HepG2 (cell line): Measurements from ENCODE around the gene AARS2. TPM values are rescaled to one million over a fixed set of nuclear protein-coding genes. Genes with fewer than 3 reads are reported as not detected.

Experiments used
- CREB3 ChIP-seq: sonication (generic); formaldehyde crosslinking; IDR thresholded peaks from 2 replicates; pipeline ENCODE4 v1.5.0; 2020; ENCODE audit warnings: missing genetic modification reagents
- DR1 ChIP-seq: sonication (generic); formaldehyde crosslinking; IDR thresholded peaks from 2 replicates; pipeline ENCODE4 v1.8.0; 2021; ENCODE audit warnings: mild to moderate bottlenecking, missing genetic modification reagents, inconsistent platforms
- FOXO1 ChIP-seq: sonication (generic); formaldehyde crosslinking; IDR thresholded peaks from 2 replicates; pipeline ENCODE4 v1.4.0; 2020; ENCODE audit warnings: missing genetic modification reagents
- HNF4G ChIP-seq, 2 experiments: sonication (generic) in 1 of 2; formaldehyde crosslinking in 1 of 2; IDR thresholded peaks; 2 replicates each; pipeline versions ENCODE4 v1.4.0 to v1.6.1; 2011 to 2020; ENCODE audit warnings: borderline replicate concordance in 2 of 2, low read depth in 2 of 2, mild to moderate bottlenecking in 2 of 2, low read length in 1 of 2, missing genetic modification reagents in 1 of 2, moderate library complexity in 1 of 2
- HOXA3 ChIP-seq: sonication (generic); formaldehyde crosslinking; IDR thresholded peaks from 2 replicates; pipeline ENCODE4 v1.5.0; 2020; ENCODE audit warnings: missing genetic modification reagents
- HOXA7 ChIP-seq: sonication (generic); formaldehyde crosslinking; IDR thresholded peaks from 2 replicates; pipeline ENCODE4 v1.8.1; 2022; ENCODE audit warnings: mild to moderate bottlenecking, missing genetic modification reagents, moderate library complexity
- IKZF4 ChIP-seq: sonication (generic); formaldehyde crosslinking; IDR thresholded peaks from 2 replicates; pipeline ENCODE4 v1.5.1; 2020; ENCODE audit warnings: borderline replicate concordance, mild to moderate bottlenecking, low read depth, missing genetic modification reagents; ENCODE audit errors: not compliant biosample characterization
- IKZF5 ChIP-seq: IDR thresholded peaks from 2 replicates; pipeline ENCODE4 v1.6.1; 2018; ENCODE audit warnings: missing genetic modification reagents, mild to moderate bottlenecking, missing compliant biosample characterization
- KLF12 ChIP-seq: sonication (generic); formaldehyde crosslinking; IDR thresholded peaks from 2 replicates; pipeline ENCODE4 v1.4.0; 2020; ENCODE audit warnings: missing genetic modification reagents, borderline replicate concordance
- MAZ ChIP-seq, 2 experiments: sonication (generic) in 1 of 2; formaldehyde crosslinking in 1 of 2; IDR thresholded peaks; 2 replicates each; pipeline versions ENCODE4 v1.5.0 to v1.6.1; 2012 to 2020; ENCODE audit warnings: low read depth in 2 of 2, mild to moderate bottlenecking in 2 of 2, borderline replicate concordance in 1 of 2, improper control_type of control experiment in 1 of 2, low read length in 1 of 2, missing genetic modification reagents in 1 of 2, moderate library complexity in 1 of 2
- PITX1 ChIP-seq: sonication (generic); formaldehyde crosslinking; IDR thresholded peaks from 2 replicates; pipeline ENCODE4 v1.5.1; 2020; ENCODE audit warnings: mild to moderate bottlenecking, missing genetic modification reagents
- SKIL ChIP-seq: sonication (generic); formaldehyde crosslinking; IDR thresholded peaks from 2 replicates; pipeline ENCODE4 v1.8.0; 2022; ENCODE audit warnings: missing genetic modification reagents, mild to moderate bottlenecking, moderate library complexity, borderline replicate concordance
- TOPORS ChIP-seq: sonication (generic); formaldehyde crosslinking; IDR thresholded peaks from 2 replicates; pipeline ENCODE4 v1.8.0; 2023; ENCODE audit warnings: mild to moderate bottlenecking, missing genetic modification reagents
- ZBTB3 ChIP-seq: sonication (generic); formaldehyde crosslinking; IDR thresholded peaks from 2 replicates; pipeline ENCODE4 v1.4.0; 2020; ENCODE audit warnings: low read depth, mild to moderate bottlenecking, moderate library complexity, missing genetic modification reagents, borderline replicate concordance
- ZNF138 ChIP-seq: sonication (generic); formaldehyde crosslinking; IDR thresholded peaks from 2 replicates; pipeline ENCODE4 v1.5.0; 2020; ENCODE audit warnings: mild to moderate bottlenecking, low read depth, missing genetic modification reagents
- ZNF276 ChIP-seq: sonication (generic); formaldehyde crosslinking; IDR thresholded peaks from 2 replicates; pipeline ENCODE4 v1.4.0; 2020; ENCODE audit warnings: mild to moderate bottlenecking, low read depth, missing genetic modification reagents
- ZNF292 ChIP-seq: sonication (generic); formaldehyde crosslinking; IDR thresholded peaks from 2 replicates; pipeline ENCODE4 v1.8.1; 2022; ENCODE audit warnings: mild to moderate bottlenecking, low read depth, missing genetic modification reagents, borderline replicate concordance
- ZNF562 ChIP-seq: sonication (generic); formaldehyde crosslinking; IDR thresholded peaks from 2 replicates; pipeline ENCODE4 v1.8.0; 2022; ENCODE audit warnings: missing genetic modification reagents, borderline replicate concordance
- ZNF776 ChIP-seq: sonication (generic); formaldehyde crosslinking; IDR thresholded peaks from 2 replicates; pipeline ENCODE4 v1.4.0; 2020; ENCODE audit warnings: mild to moderate bottlenecking, missing genetic modification reagents
- ZNF777 ChIP-seq: sonication (generic); formaldehyde crosslinking; IDR thresholded peaks from 2 replicates; pipeline ENCODE4 v1.4.0; 2020; ENCODE audit warnings: missing genetic modification reagents
- polyA plus RNA-seq, 8 experiments: library from polyadenylated mRNA; depleted of rRNA in 3 of 8; stranded (reverse) in 7 of 8; unstranded in 1 of 8; fragments of >200 nt; fragmentation: Illumina TruSeq in 4 of 8; extraction: Trizol in 4 of 8; gene quantifications; 2 replicates each; pipeline versions ENCODE4 v1.2.1 to v1.2.3, GENCODE V29; 2011 to 2016; ENCODE audit warnings: low read depth in 4 of 8, missing spikeins in 1 of 8, mixed read lengths in 1 of 8; ENCODE audit not compliant: insufficient read depth in 1 of 8
- total RNA-seq, 5 experiments: library from RNA; depleted of rRNA; stranded (reverse); fragments of >200 nt; fragmentation: Illumina TruSeq; extraction: Trizol; gene quantifications; 2 replicates each; pipeline ENCODE4 v1.2.3, GENCODE V29; 2016; ENCODE audit warnings: low read depth in 1 of 5

The AARS2 gene
- total and polyA plus RNA-seq, 2 of the 13 experiments (the other 11 are each of a cell fraction or from before 2014, with no cell fraction given), result 7.5 to 24.1 TPM

- 0 out of 2 replicates have a peak, but pooled peaks have one; percentile 20 for TF ChIP-seq IKZF5 (CRISPR knock-in tag)
- TF ChIP-seq TOPORS (CRISPR knock-in tag), result 0 out of 2 replicates have a peak, but pooled peaks have one; percentile 8
- TF ChIP-seq ZNF562, result peak; percentile 58; the same call in 1 of the 2 replicates
- 0 out of 2 replicates have a peak, but pooled peaks have one; percentile 69 for TF ChIP-seq ZNF138
- TF ChIP-seq KLF12 (CRISPR knock-in tag), result peak; percentile 74; the same call in 1 of the 2 replicates
- TF ChIP-seq IKZF4 (CRISPR knock-in tag), result peak; percentile 68
- TF ChIP-seq FOXO1, result 0 out of 2 replicates have a peak, but pooled peaks have one; percentile 11
- peak; percentile 28; the same call in 1 of the 2 replicates for TF ChIP-seq DR1 (CRISPR knock-in tag)
- TF ChIP-seq CREB3, result 0 out of 2 replicates have a peak, but pooled peaks have one; percentile 64
- TF ChIP-seq ZNF776 (CRISPR knock-in tag), result peak; percentile 53; the same call in 1 of the 2 replicates
- TF ChIP-seq HOXA3, result peak; percentile 57
- no peak for TF ChIP-seq MAZ (IDR thresholded peaks at IDR 0.05; ENCODE audit: borderline replicate concordance, low read depth, low read length)
- TF ChIP-seq MAZ (CRISPR knock-in tag; IDR thresholded peaks at IDR 0.05; ENCODE audit: low read depth), result peak; percentile 59
- peak; percentile 1; the same call in 1 of the 2 replicates for TF ChIP-seq ZNF276 (CRISPR knock-in tag)
- TF ChIP-seq SKIL, result peak; percentile 49; the same call in 1 of the 2 replicates
- TF ChIP-seq HOXA7 (CRISPR knock-in tag), result peak; percentile 50; the same call in 1 of the 2 replicates
- TF ChIP-seq ZNF777, result peak; percentile 91
- no peak for TF ChIP-seq ZNF292 (CRISPR knock-in tag)
- TF ChIP-seq ZBTB3, result no peak
- TF ChIP-seq PITX1 (CRISPR knock-in tag), result 0 out of 2 replicates have a peak, but pooled peaks have one; percentile 14
- TF ChIP-seq HNF4G (IDR thresholded peaks at IDR 0.05; ENCODE audit: borderline replicate concordance, low read depth, low read length), result no peak
- TF ChIP-seq HNF4G (CRISPR knock-in tag; IDR thresholded peaks at IDR 0.05; ENCODE audit: borderline replicate concordance, low read depth), result no peak
These were observed 37.1 kb downstream of the AARS2 start (continued) for GRCh38 chr6:44275749-44276648.
